GM19023 (cell line): ENCODE data around the gene CCL4L2.
A peak's percentile ranks its signal among the peaks of the same experiment; 100 is the strongest.
"Not testable (repeated sequence)": the region's sequence is repeated elsewhere in the genome, so short reads cannot be mapped to it uniquely, and the experiment has no call there.

Experiments
- ATAC-seq: cut with Tn5 transposase; IDR thresholded peaks from one replicate; pipeline ENCODE4 v1.9.1; 2021; ENCODE audit warnings: mild to moderate bottlenecking, moderate library complexity; ENCODE audit not compliant: unreplicated experiment

Gene CCL4L2

DNA sequence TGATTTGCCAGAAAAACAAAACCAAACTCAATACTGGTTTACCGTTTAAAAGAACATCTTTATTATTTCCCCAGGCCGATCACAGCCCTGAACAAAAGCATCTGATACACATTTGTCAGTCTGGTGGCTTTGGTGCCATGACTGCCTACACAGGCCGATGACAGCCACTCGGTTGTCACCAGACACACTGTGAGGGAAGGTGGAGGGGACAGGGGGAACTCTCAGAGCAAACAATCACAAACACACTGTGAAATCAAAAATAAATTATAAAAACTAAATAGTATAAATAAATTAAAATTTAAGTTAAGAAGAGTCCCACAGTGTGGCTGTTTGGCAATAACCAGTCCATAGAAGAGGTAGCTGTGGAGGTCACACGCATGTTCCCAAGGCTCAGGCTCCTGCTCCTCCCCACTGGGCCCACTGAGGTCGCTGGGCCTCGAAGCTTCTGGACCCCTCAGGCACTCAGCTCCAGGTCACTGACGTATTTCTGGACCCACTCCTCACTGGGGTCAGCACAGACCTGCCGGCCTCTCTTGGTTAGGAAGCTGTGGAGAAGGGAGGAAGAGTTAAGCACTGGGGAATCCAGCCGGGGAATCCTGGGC is 15.9 kb upstream of the CCL4L2 start:
- not testable (repeated sequence) for ATAC-seq

DNA sequence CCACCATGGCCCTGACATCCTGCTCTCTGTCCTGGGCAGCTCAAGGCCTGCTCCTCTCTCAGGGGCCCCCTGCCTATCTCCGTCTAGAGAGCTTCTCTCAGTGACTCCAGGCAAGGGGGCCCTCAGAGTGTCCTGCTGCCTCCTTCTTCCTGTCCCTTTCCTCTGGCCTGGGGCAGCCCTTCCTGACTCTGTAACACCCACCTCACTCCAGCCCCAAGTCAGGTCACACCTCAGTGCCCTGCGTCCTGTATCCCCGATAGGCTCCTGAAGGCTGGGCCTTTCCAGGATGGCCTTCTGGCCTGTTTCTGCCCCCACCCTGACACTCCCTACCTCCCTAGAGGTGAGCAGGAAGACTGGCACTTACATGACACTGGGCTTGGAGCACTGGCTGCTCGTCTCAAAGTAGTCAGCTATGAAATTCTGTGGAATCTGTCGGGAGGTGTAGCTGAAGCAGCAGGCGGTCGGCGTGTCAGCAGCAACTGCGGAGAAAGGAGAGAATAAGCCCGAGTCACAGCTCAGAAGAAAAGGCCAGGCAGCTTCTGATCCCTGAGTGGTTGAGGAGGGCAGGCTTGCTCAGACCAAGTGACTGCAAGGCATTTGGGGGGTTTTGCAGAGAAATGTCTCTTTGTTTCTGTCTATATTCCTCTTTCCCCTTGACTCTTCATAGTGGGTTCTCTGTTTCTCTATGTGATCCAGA is 15.3 kb upstream of the CCL4L2 start:
- ATAC-seq: no peak

GRCh38 chr17:36196131-36196486 is 14.8 kb upstream of the CCL4L2 start:
- ATAC-seq: no peak

- peak; percentile 16 for ATAC-seq
Observed at GRCh38 chr17:36197387-36197703, 13.5 kb upstream of the CCL4L2 start.

DNA sequence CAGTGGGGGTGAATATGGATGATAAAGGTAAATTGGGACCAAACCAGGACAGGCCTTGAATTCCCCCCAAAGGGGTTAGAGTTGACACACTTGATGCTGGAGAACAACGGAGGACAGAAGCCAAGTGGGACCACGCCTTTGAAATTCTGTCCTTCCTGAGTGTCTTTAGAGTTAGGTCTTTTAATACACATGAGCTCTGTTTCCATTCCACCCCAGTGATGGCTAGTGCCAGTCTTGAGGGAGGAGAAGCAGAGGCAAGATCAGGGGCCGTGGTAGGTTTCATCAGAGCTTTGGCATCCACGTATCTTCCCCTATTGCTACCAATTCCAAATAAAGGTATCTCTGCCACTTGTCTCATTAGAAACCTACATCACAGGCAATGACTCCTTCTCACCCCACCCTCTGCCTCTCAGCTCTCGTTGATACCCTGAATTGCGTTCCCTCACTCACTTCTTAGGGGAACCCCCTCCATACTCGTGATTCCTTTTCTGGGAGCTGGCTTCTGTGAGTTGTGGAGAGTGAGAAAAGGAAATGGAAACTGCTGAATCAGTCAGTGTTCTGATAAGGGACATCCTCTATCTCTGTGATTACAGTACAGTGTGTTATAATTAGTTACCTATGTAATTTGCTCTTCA is 11.9 kb upstream of the CCL4L2 start:
- ATAC-seq: no peak

GRCh38 chr17:36201102-36201501 is 9.8 kb upstream of the CCL4L2 start:
- ATAC-seq: not testable (repeated sequence)

GRCh38 chr17:36201506-36201905 is 9.4 kb upstream of the CCL4L2 start:
- ATAC-seq: not testable (repeated sequence)

DNA sequence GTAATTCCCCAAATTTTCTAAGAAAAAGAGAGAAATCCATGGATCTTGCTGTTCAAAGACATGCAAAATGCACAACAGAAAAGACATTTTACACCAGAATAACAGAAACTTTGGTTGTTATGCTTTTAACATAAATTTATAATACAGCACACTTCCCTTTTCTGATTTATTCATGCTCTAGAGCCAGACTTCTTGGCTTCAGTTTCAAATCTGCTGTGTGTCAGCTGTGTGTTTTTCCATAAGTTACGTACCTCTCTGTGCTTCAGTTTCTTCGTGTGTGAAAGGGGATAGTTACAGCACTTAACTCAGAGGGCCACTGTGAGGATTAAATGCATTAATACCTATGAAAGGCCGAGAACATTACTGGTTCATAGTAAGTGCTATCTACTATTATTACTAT is 7.5 kb upstream of the CCL4L2 start:
- no peak for ATAC-seq

DNA sequence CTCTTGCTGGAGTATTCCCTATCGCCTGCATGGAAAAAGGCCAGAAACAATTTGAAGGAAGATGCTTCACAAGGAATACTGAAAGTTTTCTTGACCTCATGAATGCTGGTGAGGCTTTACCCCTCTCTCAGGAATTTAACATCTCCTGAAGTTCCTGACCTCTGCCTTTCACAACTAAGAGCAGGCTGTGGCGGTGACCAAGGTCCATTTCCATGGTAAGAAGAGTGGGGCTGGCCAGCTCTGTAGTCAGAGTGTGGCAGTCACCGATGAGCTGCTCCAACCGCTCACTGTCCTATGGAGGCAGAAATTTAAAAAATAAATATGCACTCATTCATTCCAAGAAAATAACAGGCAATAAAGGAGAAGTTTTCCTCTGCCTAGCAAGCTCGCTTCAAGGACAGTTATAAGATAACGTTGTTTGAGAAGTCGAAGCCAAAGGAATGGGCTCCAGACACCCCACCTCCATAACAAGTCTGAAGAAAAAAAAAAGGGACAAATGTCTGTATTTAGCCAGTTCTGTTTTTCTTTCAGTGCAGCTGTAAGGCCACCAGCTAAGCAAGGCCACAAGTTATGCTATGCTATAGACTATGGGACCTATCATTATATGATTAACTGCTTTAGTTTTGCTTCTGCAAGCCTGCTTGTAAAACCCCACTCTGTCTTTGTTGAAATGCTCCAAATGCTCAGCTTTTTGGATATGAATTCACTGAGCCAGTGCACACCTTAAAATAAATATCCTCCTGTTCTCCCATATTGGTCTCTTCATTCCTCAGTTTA is 6.0 kb upstream of the CCL4L2 start:
- no peak for ATAC-seq

DNA sequence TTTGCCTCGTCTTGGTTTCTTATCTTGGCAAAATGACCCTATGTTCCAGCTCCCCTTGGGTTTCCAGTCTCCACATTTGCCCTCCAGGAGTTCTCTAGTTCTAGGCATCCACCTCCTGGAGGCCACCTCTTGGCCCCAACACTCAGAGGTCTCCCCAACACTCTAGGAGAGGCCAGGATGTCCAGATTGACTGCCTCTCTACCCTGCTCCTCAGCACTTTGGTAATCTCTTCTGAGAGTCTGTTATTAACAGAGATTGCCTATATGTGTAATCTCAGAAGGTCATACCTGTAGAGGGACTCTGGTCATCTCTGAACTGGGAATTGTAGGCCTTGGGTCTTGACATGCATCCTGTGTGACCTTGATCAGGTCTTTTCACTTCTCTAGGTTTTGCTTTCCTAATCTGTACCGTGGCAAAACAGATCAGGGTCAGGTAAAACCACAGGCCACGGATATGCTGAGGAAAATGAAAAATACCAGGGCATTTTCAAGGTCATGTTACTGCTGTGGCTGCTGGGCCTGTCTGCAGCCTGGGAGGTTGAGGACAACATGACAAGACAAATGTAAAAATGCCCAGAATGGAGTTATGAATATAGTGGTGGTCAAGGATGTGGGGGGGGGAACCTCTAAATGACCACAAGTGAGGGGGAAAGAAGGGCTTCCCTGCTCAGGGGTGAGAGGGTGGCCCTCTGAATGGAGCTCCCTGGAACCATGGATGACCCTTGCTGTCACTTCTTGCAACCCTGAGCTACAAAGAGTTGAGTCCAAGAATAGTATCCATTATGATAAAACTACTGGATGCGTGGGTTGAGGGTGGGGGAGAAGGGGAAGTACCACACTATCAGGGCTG is 5.0 kb upstream of the CCL4L2 start:
- no peak for ATAC-seq

DNA sequence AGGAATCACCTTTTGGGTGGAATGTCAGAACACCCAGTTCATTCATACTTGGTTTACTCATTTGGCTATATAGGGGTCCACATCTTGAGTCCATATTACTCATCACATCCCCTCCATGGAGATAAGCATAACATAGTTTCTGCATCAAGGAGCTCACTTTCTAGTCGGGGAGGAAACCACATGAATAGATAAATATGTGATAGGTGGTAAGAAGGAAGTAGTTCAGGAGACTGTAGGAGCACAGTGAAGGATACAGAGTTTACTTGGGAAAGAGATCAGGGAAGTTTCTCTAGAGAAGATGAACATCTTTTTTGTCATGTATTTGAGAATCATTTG is 4.4 kb upstream of the CCL4L2 start:
- not testable (repeated sequence) for ATAC-seq

DNA sequence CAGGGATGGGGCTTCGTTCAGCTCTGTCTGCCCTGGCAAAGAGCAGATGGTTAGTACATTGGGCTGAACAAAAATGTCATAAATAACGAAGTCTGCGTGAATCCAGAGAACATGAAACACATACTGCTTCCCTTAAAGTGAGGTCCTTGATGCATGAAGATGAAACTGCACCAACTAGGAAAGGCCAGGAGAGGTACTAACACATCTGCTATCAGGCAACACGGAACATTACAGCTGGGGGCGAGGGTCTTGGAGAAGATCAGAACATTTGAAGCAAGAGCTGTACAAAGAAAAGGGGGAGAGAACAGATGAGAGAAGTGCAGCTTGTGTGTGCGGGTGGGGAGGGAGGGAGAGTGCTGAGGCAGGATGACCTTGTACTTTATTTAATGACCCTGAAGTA is 3.5 kb upstream of the CCL4L2 start:
- not testable (repeated sequence) for ATAC-seq

DNA sequence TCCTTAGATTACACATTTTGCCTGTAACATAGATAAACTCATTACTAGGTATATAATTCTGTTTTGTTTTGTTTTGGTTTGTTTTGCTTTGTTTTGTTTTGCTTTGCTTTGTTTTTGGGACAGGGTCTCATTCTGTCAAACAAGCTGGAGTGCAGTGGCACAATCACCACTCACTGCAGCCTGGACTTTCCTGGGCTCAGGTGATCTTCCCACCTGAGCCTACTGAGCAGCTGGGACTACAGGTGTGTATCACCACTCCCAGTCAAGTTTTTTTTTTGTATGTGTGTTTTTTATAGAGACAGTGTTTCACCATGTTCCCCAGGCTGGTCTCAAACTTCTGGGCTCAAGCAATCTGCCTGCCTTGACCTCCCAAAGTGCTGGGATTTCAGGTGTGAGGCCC is 1.3 kb upstream of the CCL4L2 start:
- ATAC-seq: no peak

DNA sequence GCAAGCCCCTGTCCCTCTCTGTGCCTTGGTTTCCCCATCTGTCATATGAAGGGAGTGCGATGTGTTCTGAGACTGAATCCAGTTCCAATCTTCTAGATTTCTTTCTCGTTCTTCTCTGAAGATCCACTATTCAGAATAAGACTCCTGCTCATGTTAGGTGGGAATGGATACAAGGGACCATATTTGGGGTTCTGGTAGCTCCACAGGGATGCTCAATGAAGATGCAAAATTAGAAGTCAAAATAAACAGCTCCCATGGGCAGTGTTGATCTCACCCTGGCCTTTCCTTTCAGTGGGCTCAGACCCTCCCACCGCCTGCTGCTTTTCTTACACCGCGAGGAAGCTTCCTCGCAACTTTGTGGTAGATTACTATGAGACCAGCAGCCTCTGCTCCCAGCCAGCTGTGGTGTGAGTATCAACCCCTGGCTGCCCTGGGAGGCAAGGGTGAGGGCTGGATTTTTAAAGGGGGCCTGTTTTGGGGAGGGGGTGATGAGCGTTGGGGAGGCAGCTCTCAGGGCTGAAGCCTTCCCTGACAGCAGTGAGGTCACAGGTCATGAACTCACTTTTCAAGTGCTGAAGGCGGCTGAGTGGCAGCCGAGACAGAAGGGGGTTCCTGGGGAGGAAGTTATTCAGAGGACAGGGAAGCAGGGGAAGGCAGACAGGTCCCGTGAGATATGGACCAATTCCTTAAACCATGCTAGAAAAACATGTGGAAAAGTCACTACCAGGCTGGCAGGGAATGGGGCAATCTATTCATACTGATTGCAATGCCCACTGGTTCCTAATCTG is 815 bp downstream of the CCL4L2 start:
- not testable (repeated sequence) for ATAC-seq

- no peak for ATAC-seq
Observed at GRCh38 chr17:36212272-36212605, 1.4 kb downstream of the CCL4L2 start.

DNA sequence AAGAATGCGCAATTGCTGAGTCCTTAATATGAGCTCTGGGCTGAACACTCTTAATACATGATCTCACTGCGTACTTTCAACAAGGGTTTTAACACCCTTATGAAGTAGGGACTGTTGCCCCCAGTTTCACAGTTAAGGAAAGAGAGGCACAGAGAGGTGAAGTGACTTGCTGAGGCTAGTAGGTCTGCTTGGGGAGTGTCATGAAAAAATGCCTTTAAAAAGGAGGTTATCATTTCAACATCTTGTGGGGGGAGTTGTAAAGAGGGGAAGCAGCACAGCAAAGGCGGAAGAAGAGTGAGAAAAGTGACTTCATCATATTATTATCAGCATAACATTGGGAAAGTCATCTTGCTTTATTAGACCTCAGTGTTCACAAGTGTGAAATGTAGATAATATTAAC is 2.1 kb downstream of the CCL4L2 start:
- no peak for ATAC-seq

- no peak for ATAC-seq
Observed at GRCh38 chr17:36213695-36214094, 2.8 kb downstream of the CCL4L2 start.

- ATAC-seq: no peak
Observed at GRCh38 chr17:36214918-36215317, 4.1 kb downstream of the CCL4L2 start.

DNA sequence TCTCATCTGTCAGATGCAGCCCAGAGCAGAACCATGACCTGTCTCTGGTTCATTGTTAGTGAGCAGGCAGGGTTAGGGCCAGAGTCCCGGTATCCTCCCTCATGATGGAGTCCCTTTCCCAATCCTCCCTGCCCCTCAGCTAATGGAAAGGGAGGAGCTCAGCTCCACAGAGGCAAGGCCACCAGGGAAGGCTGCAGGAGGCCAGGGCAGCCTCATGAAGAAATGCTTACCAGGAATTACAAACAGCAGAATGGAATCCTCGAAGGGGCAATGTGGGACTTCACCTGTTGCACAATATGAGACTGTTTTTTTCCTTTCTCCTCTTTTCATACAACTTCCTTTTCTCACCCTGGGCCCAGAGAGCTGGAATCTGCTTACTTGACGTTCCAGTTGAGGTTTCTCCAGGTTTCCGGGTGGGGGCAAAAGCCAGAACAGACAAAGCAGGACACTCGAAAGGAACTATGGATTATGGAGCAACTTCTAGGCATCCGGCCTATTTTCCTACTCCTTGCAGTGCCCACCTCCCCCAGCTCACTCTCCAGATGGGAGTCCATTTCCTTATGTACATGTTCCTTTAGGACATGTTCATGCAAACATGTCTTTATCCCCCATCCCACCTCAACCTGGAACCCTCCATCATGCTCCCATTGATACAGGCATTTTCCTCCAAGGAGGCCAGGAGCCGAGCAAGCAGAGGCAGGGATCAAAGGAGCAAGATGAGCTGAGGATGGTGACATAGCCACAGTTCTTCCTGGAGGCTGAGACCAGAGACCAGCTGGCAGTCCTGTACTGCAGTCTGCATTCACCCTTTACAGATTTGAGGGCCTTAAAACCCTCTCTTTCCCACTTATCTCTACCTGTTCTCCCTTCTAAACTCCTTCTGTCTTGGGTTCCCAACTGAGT is 4.8 kb downstream of the CCL4L2 start:
- not testable (repeated sequence) for ATAC-seq
